NB4 (cell line): ENCODE measurements around the gene XYLB.

Experiments
- DNase-seq: peaks from one replicate; pipeline ENCODE4 v3.0.0; 2010; ENCODE audit warnings: low read depth
- H3K4me3 ChIP-seq: one replicate; pipeline ENCODE4 v1.5.1; 2011; ENCODE audit warnings: mild to moderate bottlenecking, low read depth, low read length, moderate library complexity
- CTCF ChIP-seq: IDR thresholded peaks from one replicate; pipeline ENCODE4 v1.5.1; 2012; ENCODE audit warnings: low read depth, low read length
- MAX ChIP-seq: IDR thresholded peaks from 2 replicates; pipeline ENCODE4 v1.6.1; 2011; ENCODE audit warnings: low read depth, low read length
- MYC ChIP-seq: IDR thresholded peaks from 2 replicates; pipeline ENCODE4 v1.6.1; 2011; ENCODE audit warnings: low read depth, low read length
- POLR2A ChIP-seq: IDR thresholded peaks from 2 replicates; pipeline ENCODE4 v1.6.1; 2011; ENCODE audit warnings: mild to moderate bottlenecking; ENCODE audit not compliant: insufficient read length; ENCODE audit errors: extremely low read depth

The XYLB gene

GRCh38 chr3:38332201-38332600, 14.4 kb upstream of the XYLB start:
- TF ChIP-seq POLR2A (no peak), MAX (no peak), CTCF (no peak), MYC (no peak)
- no peak for DNase-seq
- H3K4me3 ChIP-seq: no peak overlapping the region

- TF ChIP-seq MYC: no peak
- no peak for TF ChIP-seq POLR2A
- TF ChIP-seq CTCF: no peak
- TF ChIP-seq MAX: no peak
- no peak for DNase-seq
- no peak overlapping the region for H3K4me3 ChIP-seq
These were observed 12.2 kb upstream of the XYLB start for GRCh38 chr3:38334142-38335055.

GRCh38 chr3:38335263-38335662, 11.3 kb upstream of the XYLB start:
- no peak overlapping the region for H3K4me3 ChIP-seq
- DNase-seq: no peak
- no peak for TF ChIP-seq MYC

GRCh38 chr3:38337703-38338102, 8.9 kb upstream of the XYLB start:
- DNase-seq: no peak
- no peak for TF ChIP-seq POLR2A
- TF ChIP-seq CTCF: no peak
- no peak for TF ChIP-seq MAX
- TF ChIP-seq MYC: no peak
- H3K4me3 ChIP-seq: no peak overlapping the region

- H3K4me3 ChIP-seq: no peak overlapping the region
- peak; percentile 30 for DNase-seq
- TF ChIP-seq CTCF (no peak), MAX (no peak), POLR2A (no peak), MYC (no peak)
These were observed 2.6 kb upstream of the XYLB start for GRCh38 chr3:38343797-38344594.

- TF ChIP-seq CTCF (no peak), POLR2A (no peak), MYC (no peak), MAX (no peak)
- DNase-seq: no peak
- no peak overlapping the region for H3K4me3 ChIP-seq
These were observed 552 bp upstream of the XYLB start for GRCh38 chr3:38345879-38346586.
